ENCODE measurements around the gene STAT5B. TPM values are rescaled to one million over a fixed set of nuclear protein-coding genes. Genes with fewer than 3 reads are reported as not detected.
"Not testable (repeated sequence)": the region's sequence is repeated elsewhere in the genome, so short reads cannot be mapped to it uniquely, and the experiment has no call there.

Gene STAT5B
- total and polyA plus RNA-seq, 10 donors = 26.4 to 171 (median 101) TPM

- intact Hi-C loops (cut with DNase I; ENCODE audit: low total_unique reads); H3K9me3 ChIP-seq; DNase-seq; H3K27me3 ChIP-seq (replicated peaks in 1 of 7); H3K27ac ChIP-seq; H3K4me3 ChIP-seq: not testable (repeated sequence)
- 84 to 94% (median 92%) methylated on average over 9 to 10 of the region's 10 CpGs for WGBS, 5 donors
- Histone ChIP-seq H3K36me3 (peaks cover 0 to 98% (median 56%) of the 10 kb centered on the region in 6 donors), H3K4me1 (peaks cover 0 to 14% (median 3%) of the 10 kb centered on the region in 6 donors)
These were observed 21.6 kb upstream of the STAT5B start for GRCh38 chr17:42297775-42298174.

- Histone ChIP-seq H3K4me3 (no peak overlapping the region), H3K9me3 (no peaks in the 10 kb centered on the region), H3K4me1 (peaks cover 0 to 29% (median 7%) of the 10 kb centered on the region in 6 donors), H3K27ac (no peak overlapping the region), H3K36me3 (peaks cover 0 to 98% (median 44%) of the 10 kb centered on the region in 6 donors), H3K27me3 (replicated peaks in 1 of 7) (no peaks in the 10 kb centered on the region)
- no peak for DNase-seq
- TF ChIP-seq POLR2AphosphoS5 (IDR thresholded peaks at IDR 0.05) = no peak
- no peak for TF ChIP-seq CTCF (IDR thresholded peaks at IDR 0.05 in 8 of 11, conservative IDR thresholded peaks at IDR 0.05 in 3 of 11)
- no peak for TF ChIP-seq POLR2A (IDR thresholded peaks at IDR 0.05)
- 94 to 98% (median 96%) methylated on average over 3 of the region's 3 CpGs for WGBS, 5 donors
- intact Hi-C loops (cut with DNase I; ENCODE audit: low total_unique reads) = no loop called here
These were observed 19.8 kb upstream of the STAT5B start for GRCh38 chr17:42296012-42296411.

GRCh38 chr17:42294469-42295398 lies 18.5 kb upstream of the STAT5B start:
- intact Hi-C loops (cut with DNase I; ENCODE audit: low total_unique reads) = no loop called here
- H3K4me1 ChIP-seq = peaks cover 0 to 42% (median 18%) of the 10 kb centered on the region in 6 donors
- TF ChIP-seq POLR2AphosphoS5 (IDR thresholded peaks at IDR 0.05) (no peak), CTCF (IDR thresholded peaks at IDR 0.05 in 8 of 11, conservative IDR thresholded peaks at IDR 0.05 in 3 of 11) (no peak), POLR2A (IDR thresholded peaks at IDR 0.05) (no peak)
- H3K27ac ChIP-seq = peak overlapping the region in 2 of 8 donors; percentile 8 to 21
- peaks cover 0 to 91% (median 41%) of the 10 kb centered on the region in 6 donors for H3K36me3 ChIP-seq
- no peaks in the 10 kb centered on the region for H3K27me3 ChIP-seq (replicated peaks in 1 of 7)
- H3K9me3 ChIP-seq = no peaks in the 10 kb centered on the region
- no peak overlapping the region for H3K4me3 ChIP-seq
- 76 to 85% (median 82%) methylated on average over 12 of the region's 12 CpGs for WGBS, 5 donors
- DNase-seq = peak; percentile 28

GRCh38 chr17:42291129-42291528 lies 14.9 kb upstream of the STAT5B start:
- peak; percentile 65 for DNase-seq
- Histone ChIP-seq H3K27me3 (replicated peaks in 1 of 7) (no peaks in the 10 kb centered on the region), H3K4me3 (no peak overlapping the region), H3K36me3 (peaks cover 0 to 55% (median 22%) of the 10 kb centered on the region in 6 donors), H3K9me3 (no peaks in the 10 kb centered on the region), H3K27ac (peak overlapping the region in 2 of 8 donors; percentile 11 to 96), H3K4me1 (peaks cover 13 to 75% (median 48%) of the 10 kb centered on the region in 6 donors)
- intact Hi-C loops (cut with DNase I; ENCODE audit: low total_unique reads) = no loop called here
- TF ChIP-seq POLR2A (IDR thresholded peaks at IDR 0.05) (no peak), CTCF (IDR thresholded peaks at IDR 0.05 in 8 of 11, conservative IDR thresholded peaks at IDR 0.05 in 3 of 11) (no peak), POLR2AphosphoS5 (IDR thresholded peaks at IDR 0.05) (no peak)
- 87 to 94% (median 91%) methylated on average over 11 of the region's 11 CpGs for WGBS, 5 donors
